ENCODE results near the gene DYNC1H1.

DYNC1H1 gene

GRCh38 chr14:101932673-101933072 is 31.7 kb upstream of the DYNC1H1 start:
- Mint-ChIP-seq H3K36me3 (peaks cover 14% of the 10 kb centered on the region), H3K27ac (no peak overlapping the region)

GRCh38 chr14:101933209-101933608 is 31.2 kb upstream of the DYNC1H1 start:
- Mint-ChIP-seq H3K9me3 (no peaks in the 10 kb centered on the region), H3K36me3 (peaks cover 12% of the 10 kb centered on the region), H3K27ac (no peak overlapping the region), H3K4me3 (no peak overlapping the region), H3K4me1 (no peaks in the 10 kb centered on the region), H3K27me3 (peaks cover 6% of the 10 kb centered on the region)
- ATAC-seq, result no peak

More at GRCh38 chr14:101932673-101933072, 31.7 kb upstream of the DYNC1H1 start:
- Mint-ChIP-seq H3K4me3 (no peak overlapping the region), H3K4me1 (no peaks in the 10 kb centered on the region), H3K27me3 (peaks cover under 1% of the 10 kb centered on the region), H3K9me3 (no peaks in the 10 kb centered on the region)
- ATAC-seq, result no peak

- Mint-ChIP-seq H3K9me3 (no peaks in the 10 kb centered on the region), H3K27me3 (peaks cover 17% of the 10 kb centered on the region), H3K4me1 (no peaks in the 10 kb centered on the region), H3K4me3 (no peak overlapping the region), H3K27ac (no peak overlapping the region), H3K36me3 (no peaks in the 10 kb centered on the region)
- ATAC-seq, result no peak
Observed at GRCh38 chr14:101934601-101935150, 29.7 kb upstream of the DYNC1H1 start.

DNA sequence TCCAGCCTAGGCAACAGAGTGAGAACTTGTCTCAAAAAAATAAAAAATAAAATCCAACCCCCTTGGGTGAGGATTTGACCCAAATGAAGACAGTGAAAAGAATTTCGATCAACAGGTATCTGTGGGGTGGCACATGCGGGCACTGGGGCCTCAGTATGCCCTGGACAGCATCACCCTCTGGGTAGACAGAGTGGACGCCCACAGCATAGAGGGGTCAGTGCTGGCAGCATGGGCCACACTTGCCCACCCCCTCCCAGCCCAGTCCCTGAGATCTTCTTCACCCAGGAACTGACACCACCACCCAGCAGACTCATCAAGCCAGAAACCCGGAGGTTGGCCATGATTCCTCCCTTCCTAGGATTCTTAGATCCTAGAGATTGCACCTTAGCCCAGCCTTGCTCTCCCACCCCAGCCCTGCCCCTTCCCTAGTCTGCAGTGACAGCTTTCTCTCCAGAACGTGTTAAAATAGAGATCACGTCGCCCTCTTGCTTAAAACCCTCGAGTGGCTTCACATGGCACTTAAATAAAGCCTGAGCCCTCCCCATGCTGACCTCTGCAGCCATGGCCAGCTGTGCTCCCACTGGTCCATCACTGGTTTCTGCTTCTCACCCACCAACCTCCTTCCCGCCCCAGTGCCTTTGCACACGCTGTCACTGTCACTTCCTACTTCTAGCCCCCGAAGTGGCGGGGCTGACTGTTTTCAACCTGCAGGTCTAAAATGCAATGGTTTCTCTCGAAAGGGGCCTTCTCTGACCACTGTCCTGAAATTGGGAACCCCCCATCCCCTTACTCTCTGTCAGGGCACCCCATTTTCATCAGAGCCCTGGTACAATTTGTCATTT is 26.2 kb upstream of the DYNC1H1 start:
- Mint-ChIP-seq H3K27ac (no peak overlapping the region), H3K9me3 (no peaks in the 10 kb centered on the region)

GRCh38 chr14:101939646-101940170 is 24.7 kb upstream of the DYNC1H1 start:
- H3K4me3 Mint-ChIP-seq, result no peak overlapping the region
- no peaks in the 10 kb centered on the region for H3K36me3 Mint-ChIP-seq
- no peak for ATAC-seq
- no peaks in the 10 kb centered on the region for H3K4me1 Mint-ChIP-seq
- no peak overlapping the region for H3K27ac Mint-ChIP-seq
- H3K27me3 Mint-ChIP-seq, result peaks cover 58% of the 10 kb centered on the region
- no peaks in the 10 kb centered on the region for H3K9me3 Mint-ChIP-seq

More for the DNA sequence above, 26.2 kb upstream of the DYNC1H1 start:
- ATAC-seq, result no peak
- H3K4me1 Mint-ChIP-seq, result no peaks in the 10 kb centered on the region
- H3K4me3 Mint-ChIP-seq, result no peak overlapping the region
- no peaks in the 10 kb centered on the region for H3K36me3 Mint-ChIP-seq
- H3K27me3 Mint-ChIP-seq, result peaks cover 47% of the 10 kb centered on the region

DNA sequence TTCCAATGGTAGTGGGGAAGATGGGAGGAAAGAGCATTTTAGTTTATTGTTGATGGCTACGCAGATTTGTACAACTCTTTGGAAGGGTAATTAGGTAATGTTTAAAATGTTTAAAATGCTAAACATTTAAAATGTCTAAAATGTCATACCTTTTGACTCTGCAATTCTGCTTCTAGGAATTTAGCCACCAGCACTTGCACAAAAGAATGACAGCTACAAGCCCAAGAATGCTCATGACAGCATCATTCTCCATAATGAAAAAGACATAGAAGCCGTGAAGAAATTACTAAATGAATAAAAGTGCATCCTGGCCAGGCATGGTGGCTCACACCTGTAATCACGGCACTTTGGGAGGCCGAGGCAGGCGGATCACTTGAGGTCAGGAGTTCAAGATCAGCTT is 19.9 kb upstream of the DYNC1H1 start:
- no peak overlapping the region for H3K27ac Mint-ChIP-seq
- ATAC-seq, result no peak
- H3K27me3 Mint-ChIP-seq, result peaks cover 65% of the 10 kb centered on the region

GRCh38 chr14:101945171-101945570 is 19.2 kb upstream of the DYNC1H1 start:
- H3K4me1 Mint-ChIP-seq, result peaks cover 15% of the 10 kb centered on the region
- H3K4me3 Mint-ChIP-seq, result no peak overlapping the region
- no peak overlapping the region for H3K27ac Mint-ChIP-seq
- ATAC-seq, result no peak
- H3K9me3 Mint-ChIP-seq, result peaks cover 3% of the 10 kb centered on the region
- peaks cover 62% of the 10 kb centered on the region for H3K27me3 Mint-ChIP-seq
- H3K36me3 Mint-ChIP-seq, result peaks cover 6% of the 10 kb centered on the region

More for the DNA sequence above, 19.9 kb upstream of the DYNC1H1 start:
- peaks cover 12% of the 10 kb centered on the region for H3K4me1 Mint-ChIP-seq
- peaks cover 3% of the 10 kb centered on the region for H3K9me3 Mint-ChIP-seq
- peaks cover 5% of the 10 kb centered on the region for H3K36me3 Mint-ChIP-seq
- no peak overlapping the region for H3K4me3 Mint-ChIP-seq

- peak overlapping the region; percentile 87 for H3K4me3 Mint-ChIP-seq
- peaks cover 24% of the 10 kb centered on the region for H3K4me1 Mint-ChIP-seq
- peaks cover 3% of the 10 kb centered on the region for H3K9me3 Mint-ChIP-seq
- peak overlapping the region; percentile 96 for H3K27ac Mint-ChIP-seq
- H3K27me3 Mint-ChIP-seq, result peaks cover 38% of the 10 kb centered on the region
- peaks cover 6% of the 10 kb centered on the region for H3K36me3 Mint-ChIP-seq
- peak; percentile 1 for ATAC-seq
Observed at GRCh38 chr14:101947577-101947903, 16.8 kb upstream of the DYNC1H1 start.

GRCh38 chr14:101947904-101948665 is 16.3 kb upstream of the DYNC1H1 start:
- peaks cover 35% of the 10 kb centered on the region for H3K27me3 Mint-ChIP-seq
- peak; percentile 99 for ATAC-seq
- peaks cover 6% of the 10 kb centered on the region for H3K36me3 Mint-ChIP-seq
- peaks cover 3% of the 10 kb centered on the region for H3K9me3 Mint-ChIP-seq
- peak overlapping the region; percentile 87 for H3K4me3 Mint-ChIP-seq
- peaks cover 24% of the 10 kb centered on the region for H3K4me1 Mint-ChIP-seq
- H3K27ac Mint-ChIP-seq, result peak overlapping the region; percentile 96

DNA sequence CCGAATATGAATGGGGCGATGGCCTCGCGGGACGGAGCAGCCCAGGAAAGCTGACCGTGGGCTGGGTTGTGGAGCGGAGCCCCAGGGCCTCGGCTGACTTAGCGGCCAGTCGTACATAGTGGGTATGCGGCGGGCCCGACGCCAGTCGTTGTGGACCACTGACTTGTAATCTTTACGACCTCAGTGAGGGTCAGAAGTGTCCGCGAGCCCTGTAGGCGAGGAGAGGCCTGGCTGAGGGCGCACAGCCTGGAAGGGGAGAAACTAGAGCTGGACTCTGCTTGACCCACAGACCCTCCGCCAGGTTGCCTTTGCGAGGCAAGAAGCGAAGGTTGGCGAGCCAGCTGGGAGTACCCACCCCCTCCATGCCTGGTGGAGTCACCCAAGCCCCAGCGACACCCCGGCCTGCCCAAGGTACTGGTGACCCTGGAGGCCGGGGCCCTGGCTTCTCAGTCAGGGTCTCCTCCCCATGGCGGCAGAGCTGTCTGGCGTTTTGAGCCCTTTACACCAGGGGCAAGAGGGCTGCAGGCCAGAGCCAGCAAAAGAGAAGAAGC is 15.6 kb upstream of the DYNC1H1 start:
- Mint-ChIP-seq H3K9me3 (peaks cover 3% of the 10 kb centered on the region), H3K4me3 (peak overlapping the region; percentile 87), H3K36me3 (peaks cover 6% of the 10 kb centered on the region), H3K4me1 (peaks cover 24% of the 10 kb centered on the region), H3K27ac (peak overlapping the region; percentile 96), H3K27me3 (peaks cover 33% of the 10 kb centered on the region)
- ATAC-seq, result no peak

DNA sequence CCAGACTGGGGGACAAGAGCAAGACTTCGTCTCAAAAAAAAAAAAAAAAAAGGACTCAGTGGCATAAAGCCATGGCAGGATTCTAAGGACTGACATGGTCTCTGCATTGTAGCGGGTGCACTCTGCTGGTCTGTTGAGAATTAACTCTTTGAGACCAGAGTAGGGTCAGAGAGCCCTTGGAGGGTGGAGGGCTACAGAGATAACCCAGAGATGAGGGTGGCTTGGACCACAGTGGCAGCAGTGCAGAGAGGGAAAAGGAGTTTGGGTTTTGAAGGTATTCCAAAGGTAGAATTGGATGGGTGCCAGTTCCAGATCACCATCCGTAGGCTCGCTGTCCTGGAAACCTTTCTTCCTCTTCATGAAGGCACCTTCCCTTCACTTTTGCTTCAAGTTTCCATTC is 14.3 kb upstream of the DYNC1H1 start:
- Mint-ChIP-seq H3K4me3 (peak overlapping the region; percentile 31), H3K27ac (peak overlapping the region; percentile 96), H3K9me3 (peaks cover 3% of the 10 kb centered on the region), H3K4me1 (peaks cover 24% of the 10 kb centered on the region), H3K36me3 (peaks cover 6% of the 10 kb centered on the region), H3K27me3 (peaks cover 19% of the 10 kb centered on the region)
- no peak for ATAC-seq

DNA sequence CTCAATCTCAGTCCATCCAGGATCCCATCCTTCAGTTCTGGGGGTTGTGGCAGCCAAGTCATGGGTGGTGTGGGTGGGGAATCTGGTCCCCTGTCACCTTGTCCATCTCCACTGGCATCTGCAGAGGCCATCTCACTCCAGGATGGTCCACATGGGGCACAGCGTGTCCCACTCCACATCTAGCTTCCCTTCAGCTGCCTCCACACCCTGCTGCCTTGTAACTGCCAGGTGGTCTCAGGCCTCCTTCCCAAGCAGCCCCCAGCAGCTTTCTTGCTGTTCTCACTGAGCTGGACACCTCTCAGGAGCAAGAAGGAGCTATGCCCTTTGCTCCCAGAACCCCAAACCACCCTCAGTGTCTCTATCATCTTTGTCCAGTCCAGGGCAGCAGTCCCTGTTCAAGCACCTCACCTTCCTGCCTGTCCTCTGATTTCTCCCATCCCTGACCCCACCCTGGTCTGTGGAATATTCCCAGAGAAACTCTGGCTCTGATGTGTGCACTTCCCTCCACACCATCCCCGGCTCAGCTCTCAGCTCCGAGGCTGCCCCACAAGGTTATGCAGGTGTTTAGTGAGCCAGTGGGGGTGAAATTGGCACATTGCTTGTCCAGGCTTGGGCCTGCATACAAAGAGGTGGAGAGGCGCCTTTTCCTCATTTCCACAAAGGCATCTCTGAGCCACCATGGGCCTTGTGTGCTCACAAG is 13.7 kb upstream of the DYNC1H1 start:
- ATAC-seq, result no peak
- Mint-ChIP-seq H3K27me3 (peaks cover 14% of the 10 kb centered on the region), H3K4me3 (peak overlapping the region; percentile 31), H3K4me1 (peaks cover 24% of the 10 kb centered on the region), H3K36me3 (peaks cover 6% of the 10 kb centered on the region), H3K9me3 (peaks cover 3% of the 10 kb centered on the region), H3K27ac (peak overlapping the region; percentile 61)

- Mint-ChIP-seq H3K27ac (no peak overlapping the region), H3K27me3 (no peaks in the 10 kb centered on the region), H3K9me3 (peaks cover 3% of the 10 kb centered on the region), H3K36me3 (peaks cover 6% of the 10 kb centered on the region), H3K4me3 (no peak overlapping the region), H3K4me1 (peaks cover 24% of the 10 kb centered on the region)
- no peak for ATAC-seq
Observed at GRCh38 chr14:101953151-101953550, 11.2 kb upstream of the DYNC1H1 start.

- Mint-ChIP-seq H3K27me3 (no peaks in the 10 kb centered on the region), H3K4me3 (no peak overlapping the region), H3K9me3 (no peaks in the 10 kb centered on the region), H3K4me1 (peaks cover 12% of the 10 kb centered on the region), H3K36me3 (peaks cover 1% of the 10 kb centered on the region), H3K27ac (no peak overlapping the region)
- no peak for ATAC-seq
Observed at GRCh38 chr14:101954501-101954900, 9.9 kb upstream of the DYNC1H1 start.

Data from stimulated activated memory B cell treated with anti-CD40 and anti-IgM and Interleukin-4, amounts not matched to agents 10 μg/mL and 1 μg/mL and 100 μg/mL, for 72 hours (primary cell).